NCI-H1694 treated with DMSO at 0.1 percent for 48 hours (cell line): ENCODE measurements around the gene UFSP2.
"Not testable (repeated sequence)": the region's sequence is repeated elsewhere in the genome, so short reads cannot be mapped to it uniquely, and the experiment has no call there.

Experiments
- DNase-seq: peaks from one replicate; lab custom pipeline; 2025; lab: John Stamatoyannopoulos, UW

UFSP2 gene

GRCh38 chr4:185383451-185383850 is 42.3 kb downstream of the UFSP2 start:
- DNase-seq = no peak

- DNase-seq = no peak
These were observed 43.0 kb downstream of the UFSP2 start for GRCh38 chr4:185382754-185383153.

- DNase-seq = no peak
These were observed 44.2 kb downstream of the UFSP2 start for GRCh38 chr4:185381288-185382196.

GRCh38 chr4:185380320-185380719 is 45.4 kb downstream of the UFSP2 start:
- no peak for DNase-seq

- no peak for DNase-seq
These were observed 46.2 kb downstream of the UFSP2 start for GRCh38 chr4:185379326-185380295.

GRCh38 chr4:185378264-185378663 is 47.5 kb downstream of the UFSP2 start:
- DNase-seq = no peak

DNA sequence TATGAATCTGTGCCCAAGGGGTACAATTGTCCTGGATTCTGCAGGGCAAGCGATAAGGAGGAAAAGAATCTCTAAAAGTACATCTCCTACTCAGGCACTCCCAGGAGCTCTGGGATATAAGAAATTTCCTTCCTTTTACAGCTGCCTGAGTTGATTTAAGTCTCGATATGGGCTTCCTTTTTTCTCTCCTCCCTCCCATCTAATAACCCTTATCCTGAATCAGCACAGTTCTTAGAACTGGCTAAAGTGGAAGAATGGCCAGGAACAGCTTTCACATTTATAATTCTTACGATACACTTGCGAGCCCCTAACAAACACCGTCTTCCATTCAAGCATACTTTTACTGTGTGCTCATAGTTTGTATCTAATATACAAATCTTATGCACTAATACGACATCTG is 51.2 kb downstream of the UFSP2 start:
- DNase-seq = no peak

GRCh38 chr4:185374027-185374426 is 51.7 kb downstream of the UFSP2 start:
- DNase-seq = no peak

- DNase-seq = no peak
These were observed 54.1 kb downstream of the UFSP2 start for GRCh38 chr4:185371702-185372101.

- DNase-seq = no peak
These were observed 55.4 kb downstream of the UFSP2 start for GRCh38 chr4:185370268-185370949.

DNA sequence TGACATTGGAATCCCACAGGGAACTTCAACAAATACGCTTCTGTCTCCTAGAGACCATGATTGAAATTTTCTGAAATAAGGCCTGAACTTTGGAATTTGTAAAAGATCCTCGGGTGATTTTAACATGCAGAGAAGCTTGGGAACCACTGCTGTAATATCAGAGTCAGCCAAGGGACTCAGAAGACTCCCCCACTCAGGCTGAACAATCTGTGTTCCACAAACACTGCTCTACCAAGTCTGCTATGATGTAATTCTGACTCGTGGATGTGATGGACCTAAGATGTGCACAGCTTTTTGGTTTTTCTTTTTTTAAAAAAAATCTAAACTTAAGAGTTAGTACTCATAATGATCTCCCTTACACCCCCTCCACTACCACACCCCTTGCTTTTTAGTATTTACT is 56.0 kb downstream of the UFSP2 start:
- no peak for DNase-seq

- DNase-seq = no peak
These were observed 60.9 kb downstream of the UFSP2 start for GRCh38 chr4:185364886-185365285.

DNA sequence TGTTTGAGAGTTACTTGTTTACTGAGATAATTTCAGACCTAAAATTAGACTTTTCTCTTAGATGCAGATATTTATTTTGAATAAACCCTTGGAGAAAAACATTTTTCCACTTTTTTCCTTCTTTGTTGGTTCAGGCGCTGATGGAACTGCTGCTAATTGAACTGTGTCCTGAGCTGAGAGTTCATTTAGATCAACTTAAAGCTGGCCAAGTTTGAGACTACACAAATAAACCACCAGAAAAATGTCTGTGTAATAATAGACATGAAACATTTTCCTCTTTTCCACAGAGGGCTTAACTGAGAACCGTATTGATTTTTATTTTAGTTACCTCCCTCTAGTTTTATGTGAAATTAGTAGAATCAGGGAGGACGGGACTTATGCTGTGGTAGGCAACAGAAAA is 62.5 kb downstream of the UFSP2 start:
- DNase-seq = no peak

DNA sequence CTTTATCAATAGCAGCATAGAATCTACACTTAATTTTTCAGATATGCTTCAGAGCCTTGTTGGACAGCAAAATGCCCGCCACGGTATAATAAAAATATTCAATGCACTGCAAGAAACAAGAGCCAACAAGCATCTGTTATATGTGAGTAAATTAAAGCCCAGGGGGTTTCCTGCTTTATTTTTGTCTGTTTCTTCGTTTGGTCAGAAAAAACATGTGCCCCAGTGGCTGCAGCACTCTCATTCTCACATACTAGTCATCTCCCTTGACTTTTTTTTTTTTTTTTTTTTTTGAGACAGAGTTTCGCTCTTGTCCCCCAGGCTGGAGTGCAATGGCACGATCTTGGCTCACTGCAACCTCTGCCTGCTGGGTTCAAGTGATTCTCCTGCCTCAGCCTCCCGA is 63.2 kb downstream of the UFSP2 start:
- not testable (repeated sequence) for DNase-seq

- no peak for DNase-seq
These were observed 63.9 kb downstream of the UFSP2 start for GRCh38 chr4:185361872-185362271.

DNA sequence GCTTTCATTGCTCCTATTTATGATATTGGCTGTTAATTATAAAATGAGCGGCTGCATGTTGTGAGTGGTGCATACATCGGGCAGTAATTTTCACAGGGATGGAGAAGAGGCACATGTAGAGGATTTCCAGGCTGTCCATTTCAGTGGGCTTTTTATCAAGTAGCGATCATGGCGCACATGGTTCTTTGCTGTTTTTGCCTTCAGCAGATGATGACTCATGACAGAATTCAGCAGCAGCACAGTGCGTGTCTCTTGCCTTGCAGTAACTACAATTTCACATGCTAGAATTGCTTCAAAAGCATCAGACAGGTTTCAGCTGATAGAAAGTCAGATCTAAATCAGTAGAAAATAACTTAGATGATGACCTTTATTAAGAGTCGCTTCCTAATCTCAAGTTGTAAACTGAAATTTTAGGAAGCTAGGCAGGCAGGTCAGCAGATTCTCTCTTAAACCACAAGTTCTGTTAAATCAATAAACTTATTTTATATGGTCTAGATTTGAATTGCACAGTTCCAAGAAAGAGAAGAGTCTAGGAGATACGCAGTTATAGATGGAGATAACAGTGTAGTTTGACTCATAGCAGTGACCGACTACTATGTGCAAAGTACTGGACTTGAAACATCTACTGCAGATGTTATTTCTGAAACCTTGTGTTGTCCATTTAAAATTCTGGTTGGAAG is 65.9 kb downstream of the UFSP2 start:
- DNase-seq = no peak

DNA sequence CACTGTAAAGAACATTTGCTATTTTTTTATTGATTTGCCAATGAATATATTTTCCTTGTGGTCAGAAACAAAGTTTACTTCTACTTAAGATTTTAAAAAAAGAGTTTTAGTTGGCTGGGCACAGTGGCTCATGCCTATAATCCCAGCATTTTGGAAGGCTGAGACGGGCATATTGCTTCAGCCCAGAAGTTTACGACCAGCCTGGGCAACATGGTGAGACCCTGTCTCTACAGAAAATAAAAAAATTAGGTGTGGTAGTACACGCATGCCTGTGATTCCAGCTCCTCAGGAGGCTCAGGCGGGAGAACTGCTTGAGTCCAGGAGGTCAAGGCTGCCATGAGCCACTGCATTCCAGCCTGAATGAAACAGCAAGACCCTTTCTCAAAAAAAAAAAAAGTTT is 66.8 kb downstream of the UFSP2 start:
- no peak for DNase-seq

GRCh38 chr4:185358514-185358913 is 67.2 kb downstream of the UFSP2 start:
- DNase-seq = no peak

DNA sequence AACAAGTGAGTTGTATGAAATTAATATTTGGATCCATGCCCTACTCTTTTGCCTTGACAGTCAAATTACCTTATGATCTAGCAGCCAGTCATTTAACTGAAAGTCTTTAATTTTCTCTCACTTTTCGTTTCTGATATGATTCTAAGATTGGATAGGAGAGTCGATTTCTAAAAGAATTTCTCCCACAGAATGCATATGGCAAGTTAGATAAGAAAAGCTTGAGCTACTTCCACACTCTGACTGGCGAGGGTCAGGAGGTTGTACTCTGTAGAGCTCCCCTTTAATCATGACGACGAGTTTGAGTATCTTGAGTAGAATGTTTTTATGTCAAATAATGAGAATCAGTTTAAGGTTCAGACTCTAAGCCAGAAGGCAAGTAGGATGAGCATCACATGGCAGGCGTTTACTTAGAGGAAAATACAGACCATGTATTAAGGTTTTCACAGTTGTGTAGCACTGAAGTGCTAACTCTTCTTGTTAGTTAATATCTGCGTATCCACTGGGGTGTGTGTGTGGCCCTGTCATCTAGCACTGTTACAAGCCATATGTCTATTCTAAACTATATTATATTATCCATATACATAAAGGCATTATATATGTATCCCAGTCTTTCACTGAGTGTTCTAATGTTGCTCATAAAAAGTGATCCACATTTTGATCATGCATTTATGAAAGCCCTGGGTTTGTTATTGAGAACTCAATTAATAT is 67.9 kb downstream of the UFSP2 start:
- DNase-seq = no peak

GRCh38 chr4:185357211-185357610 is 68.6 kb downstream of the UFSP2 start:
- DNase-seq = no peak

DNA sequence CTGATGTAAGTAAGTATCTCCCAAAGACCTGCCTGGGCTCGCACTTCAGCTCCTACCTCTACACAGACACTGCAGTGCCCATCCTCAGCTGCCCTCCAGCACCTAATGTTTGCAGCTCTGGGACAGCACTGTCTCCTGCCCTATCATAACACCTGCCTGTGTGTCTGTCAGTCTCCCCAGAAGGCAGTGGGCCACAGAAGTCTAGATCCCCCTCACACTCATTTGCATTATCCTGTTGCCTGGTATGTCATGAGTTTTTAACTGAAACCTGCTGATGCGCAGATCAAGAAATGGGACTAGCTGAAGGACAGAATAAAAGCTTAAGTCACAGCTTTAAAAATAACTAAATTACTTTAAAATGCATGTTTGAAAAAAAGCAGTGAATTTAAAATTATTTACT is 73.0 kb downstream of the UFSP2 start:
- DNase-seq = no peak
